HepG2 (cell line): ENCODE results near the gene RUNDC1. TPM values are rescaled to one million over a fixed set of nuclear protein-coding genes. Genes with fewer than 3 reads are reported as not detected.

Experiments
- ETV6 ChIP-seq: sonication (generic); formaldehyde crosslinking; conservative IDR thresholded peaks from 2 replicates; pipeline ENCODE4 v1.4.0; 2020; ENCODE audit warnings: missing genetic modification reagents
- GZF1 ChIP-seq: sonication (generic); formaldehyde crosslinking; IDR thresholded peaks from 2 replicates; pipeline ENCODE4 v1.5.1; 2020; ENCODE audit warnings: mild to moderate bottlenecking, missing genetic modification reagents
- KLF16 ChIP-seq, 2 experiments: sonication (generic) in 1 of 2; formaldehyde crosslinking in 1 of 2; IDR thresholded peaks; 2 replicates each; pipeline versions ENCODE4 v1.6.1 to v1.8.0; 2016 to 2023; ENCODE audit warnings: missing genetic modification reagents in 2 of 2, missing compliant biosample characterization in 1 of 2
- NKX3-1 ChIP-seq: sonication (generic); formaldehyde crosslinking; IDR thresholded peaks from 2 replicates; pipeline ENCODE4 v1.5.0; 2020; ENCODE audit warnings: missing genetic modification reagents
- PITX1 ChIP-seq: sonication (generic); formaldehyde crosslinking; IDR thresholded peaks from 2 replicates; pipeline ENCODE4 v1.5.1; 2020; ENCODE audit warnings: mild to moderate bottlenecking, missing genetic modification reagents
- RFX3 ChIP-seq: IDR thresholded peaks from 2 replicates; pipeline ENCODE4 v1.6.1; 2016; ENCODE audit warnings: missing biosample characterization, missing genetic modification reagents
- SRSF1 ChIP-seq: fragments of 200-400 bp; formaldehyde crosslinking; optimal IDR thresholded peaks from 2 replicates; pipeline ENCODE3; 2017; ENCODE audit warnings: mild to moderate bottlenecking, low read depth, low read length, moderate library complexity
- ZFP36 ChIP-seq: fragments of 150-350 bp; IDR thresholded peaks from 2 replicates; pipeline ENCODE4 v1.6.1; 2018; ENCODE audit warnings: borderline replicate concordance, low read length, low read depth; ENCODE audit not compliant: partially characterized antibody
- ZKSCAN8 ChIP-seq: IDR thresholded peaks from 2 replicates; pipeline ENCODE4 v1.6.1; 2016; ENCODE audit warnings: borderline replicate concordance, missing genetic modification reagents, missing compliant biosample characterization
- ZNF652 ChIP-seq: IDR thresholded peaks from 2 replicates; pipeline ENCODE4 v1.6.1; 2016; ENCODE audit warnings: low read depth, borderline replicate concordance
- polyA plus RNA-seq, 8 experiments: library from polyadenylated mRNA; depleted of rRNA in 3 of 8; stranded (reverse) in 7 of 8; unstranded in 1 of 8; fragments of >200 nt; fragmentation: Illumina TruSeq in 4 of 8; extraction: Trizol in 4 of 8; gene quantifications; 2 replicates each; pipeline versions ENCODE4 v1.2.1 to v1.2.3, GENCODE V29; 2011 to 2016; ENCODE audit warnings: low read depth in 4 of 8, missing spikeins in 1 of 8, mixed read lengths in 1 of 8; ENCODE audit not compliant: insufficient read depth in 1 of 8
- total RNA-seq, 5 experiments: library from RNA; depleted of rRNA; stranded (reverse); fragments of >200 nt; fragmentation: Illumina TruSeq; extraction: Trizol; gene quantifications; 2 replicates each; pipeline ENCODE4 v1.2.3, GENCODE V29; 2016; ENCODE audit warnings: low read depth in 1 of 5
- TF ChIP-seq, protein P1 (sequence below): IDR thresholded peaks from 2 replicates; pipeline ENCODE4 v1.6.1; 2018; ENCODE audit warnings: missing genetic modification reagents, mild to moderate bottlenecking, missing compliant biosample characterization
- TF ChIP-seq, protein P2 (sequence below): sonication (generic); formaldehyde crosslinking; conservative IDR thresholded peaks from 2 replicates; pipeline ENCODE4 v1.4.0; 2020; ENCODE audit warnings: missing genetic modification reagents
- TF ChIP-seq, protein P3 (sequence below): fragments of 450-650 bp; IDR thresholded peaks from 2 replicates; pipeline ENCODE4 v1.6.1; 2016
- TF ChIP-seq, protein P4 (sequence below): sonication (generic); formaldehyde crosslinking; IDR thresholded peaks from 2 replicates; pipeline ENCODE4 v1.8.1; 2023; ENCODE audit warnings: mild to moderate bottlenecking, missing genetic modification reagents
- TF ChIP-seq, protein P5 (sequence below): sonication (generic); formaldehyde crosslinking; IDR thresholded peaks from 2 replicates; pipeline ENCODE4 v1.5.0; 2020; ENCODE audit warnings: mild to moderate bottlenecking, missing genetic modification reagents, borderline replicate concordance
- TF ChIP-seq, protein P6 (sequence below): sonication (generic); formaldehyde crosslinking; IDR thresholded peaks from 2 replicates; pipeline ENCODE4 v1.5.0; 2020; ENCODE audit warnings: mild to moderate bottlenecking, missing genetic modification reagents, moderate library complexity

RUNDC1 gene
- total and polyA plus RNA-seq, 2 of the 13 experiments (the other 11 are each of a cell fraction or from before 2014, with no cell fraction given): 10.3 to 11.4 TPM

DNA sequence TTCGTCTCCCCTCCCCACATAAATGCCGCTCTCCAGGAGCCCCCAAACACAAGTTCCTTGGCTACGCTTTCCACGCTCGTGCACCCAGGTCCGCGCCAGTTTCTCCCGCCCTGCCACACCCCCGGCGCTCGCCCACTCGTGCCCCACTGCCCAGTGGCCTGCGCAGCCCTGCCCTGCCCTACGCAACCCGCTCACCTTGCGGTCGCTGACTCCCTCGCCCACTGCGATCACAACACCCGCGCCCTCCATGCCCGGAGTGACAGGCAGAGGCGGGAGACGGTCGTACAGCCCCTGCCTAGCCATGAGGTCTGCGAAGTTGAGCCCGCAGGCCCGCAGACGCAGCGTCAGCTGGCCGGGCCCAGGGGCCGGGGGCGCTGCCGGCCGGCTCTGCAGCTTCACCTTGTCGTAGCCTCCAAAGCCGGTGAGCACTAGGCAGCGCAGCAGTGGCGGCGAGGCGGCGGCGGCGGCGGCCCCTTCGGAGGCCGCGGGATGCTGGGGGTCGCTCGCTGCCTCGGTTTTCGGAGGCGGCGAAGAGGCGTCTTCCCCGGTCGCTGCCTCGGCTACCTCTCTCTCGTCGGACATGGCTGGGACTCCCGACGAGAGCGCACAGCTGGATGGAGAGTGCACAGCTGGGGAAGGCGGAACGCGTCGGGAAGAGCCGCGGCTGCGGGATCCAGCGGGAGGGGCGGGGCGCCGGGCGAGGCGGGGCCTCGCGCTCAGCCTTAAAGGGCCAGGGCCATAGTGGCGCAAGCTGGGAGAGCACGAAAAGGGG, 41.6 kb downstream of the RUNDC1 start, which contains the start of gene VAT1 (continued):
- TF ChIP-seq PITX1 (CRISPR knock-in tag) (peak; percentile 25), ETV6 (0 out of 2 replicates have a peak, but pooled peaks have one; percentile 45), SRSF1 (no peak), ZNF652 (CRISPR knock-in tag) (no peak), ZFP36 (no peak), NKX3-1 (CRISPR knock-in tag) (peak; percentile 68; the same call in 1 of the 2 replicates), GZF1 (CRISPR knock-in tag) (no peak), KLF16 (CRISPR knock-in tag; IDR thresholded peaks at IDR 0.05) (peak in 1 of 2 experiments; percentile 78; a peak in 2 of 4 replicates), ZKSCAN8 (CRISPR knock-in tag) (no peak), RFX3 (no peak)
- TF ChIP-seq, protein P1, sequence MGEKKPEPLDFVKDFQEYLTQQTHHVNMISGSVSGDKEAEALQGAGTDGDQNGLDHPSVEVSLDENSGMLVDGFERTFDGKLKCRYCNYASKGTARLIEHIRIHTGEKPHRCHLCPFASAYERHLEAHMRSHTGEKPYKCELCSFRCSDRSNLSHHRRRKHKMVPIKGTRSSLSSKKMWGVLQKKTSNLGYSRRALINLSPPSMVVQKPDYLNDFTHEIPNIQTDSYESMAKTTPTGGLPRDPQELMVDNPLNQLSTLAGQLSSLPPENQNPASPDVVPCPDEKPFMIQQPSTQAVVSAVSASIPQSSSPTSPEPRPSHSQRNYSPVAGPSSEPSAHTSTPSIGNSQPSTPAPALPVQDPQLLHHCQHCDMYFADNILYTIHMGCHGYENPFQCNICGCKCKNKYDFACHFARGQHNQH (CRISPR knock-in tag): peak; percentile 56; the same call in 1 of the 2 replicates
- TF ChIP-seq, protein P2, sequence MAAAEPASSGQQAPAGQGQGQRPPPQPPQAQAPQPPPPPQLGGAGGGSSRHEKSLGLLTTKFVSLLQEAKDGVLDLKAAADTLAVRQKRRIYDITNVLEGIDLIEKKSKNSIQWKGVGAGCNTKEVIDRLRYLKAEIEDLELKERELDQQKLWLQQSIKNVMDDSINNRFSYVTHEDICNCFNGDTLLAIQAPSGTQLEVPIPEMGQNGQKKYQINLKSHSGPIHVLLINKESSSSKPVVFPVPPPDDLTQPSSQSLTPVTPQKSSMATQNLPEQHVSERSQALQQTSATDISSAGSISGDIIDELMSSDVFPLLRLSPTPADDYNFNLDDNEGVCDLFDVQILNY (CRISPR knock-in tag): no peak
- TF ChIP-seq, protein P3, sequence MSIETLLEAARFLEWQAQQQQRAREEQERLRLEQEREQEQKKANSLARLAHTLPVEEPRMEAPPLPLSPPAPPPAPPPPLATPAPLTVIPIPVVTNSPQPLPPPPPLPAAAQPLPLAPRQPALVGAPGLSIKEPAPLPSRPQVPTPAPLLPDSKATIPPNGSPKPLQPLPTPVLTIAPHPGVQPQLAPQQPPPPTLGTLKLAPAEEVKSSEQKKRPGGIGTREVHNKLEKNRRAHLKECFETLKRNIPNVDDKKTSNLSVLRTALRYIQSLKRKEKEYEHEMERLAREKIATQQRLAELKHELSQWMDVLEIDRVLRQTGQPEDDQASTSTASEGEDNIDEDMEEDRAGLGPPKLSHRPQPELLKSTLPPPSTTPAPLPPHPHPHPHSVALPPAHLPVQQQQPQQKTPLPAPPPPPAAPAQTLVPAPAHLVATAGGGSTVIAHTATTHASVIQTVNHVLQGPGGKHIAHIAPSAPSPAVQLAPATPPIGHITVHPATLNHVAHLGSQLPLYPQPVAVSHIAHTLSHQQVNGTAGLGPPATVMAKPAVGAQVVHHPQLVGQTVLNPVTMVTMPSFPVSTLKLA: no peak
- TF ChIP-seq, protein P4, sequence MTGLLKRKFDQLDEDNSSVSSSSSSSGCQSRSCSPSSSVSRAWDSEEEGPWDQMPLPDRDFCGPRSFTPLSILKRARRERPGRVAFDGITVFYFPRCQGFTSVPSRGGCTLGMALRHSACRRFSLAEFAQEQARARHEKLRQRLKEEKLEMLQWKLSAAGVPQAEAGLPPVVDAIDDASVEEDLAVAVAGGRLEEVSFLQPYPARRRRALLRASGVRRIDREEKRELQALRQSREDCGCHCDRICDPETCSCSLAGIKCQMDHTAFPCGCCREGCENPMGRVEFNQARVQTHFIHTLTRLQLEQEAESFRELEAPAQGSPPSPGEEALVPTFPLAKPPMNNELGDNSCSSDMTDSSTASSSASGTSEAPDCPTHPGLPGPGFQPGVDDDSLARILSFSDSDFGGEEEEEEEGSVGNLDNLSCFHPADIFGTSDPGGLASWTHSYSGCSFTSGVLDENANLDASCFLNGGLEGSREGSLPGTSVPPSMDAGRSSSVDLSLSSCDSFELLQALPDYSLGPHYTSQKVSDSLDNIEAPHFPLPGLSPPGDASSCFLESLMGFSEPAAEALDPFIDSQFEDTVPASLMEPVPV: peak; percentile 97
- TF ChIP-seq, protein P5, sequence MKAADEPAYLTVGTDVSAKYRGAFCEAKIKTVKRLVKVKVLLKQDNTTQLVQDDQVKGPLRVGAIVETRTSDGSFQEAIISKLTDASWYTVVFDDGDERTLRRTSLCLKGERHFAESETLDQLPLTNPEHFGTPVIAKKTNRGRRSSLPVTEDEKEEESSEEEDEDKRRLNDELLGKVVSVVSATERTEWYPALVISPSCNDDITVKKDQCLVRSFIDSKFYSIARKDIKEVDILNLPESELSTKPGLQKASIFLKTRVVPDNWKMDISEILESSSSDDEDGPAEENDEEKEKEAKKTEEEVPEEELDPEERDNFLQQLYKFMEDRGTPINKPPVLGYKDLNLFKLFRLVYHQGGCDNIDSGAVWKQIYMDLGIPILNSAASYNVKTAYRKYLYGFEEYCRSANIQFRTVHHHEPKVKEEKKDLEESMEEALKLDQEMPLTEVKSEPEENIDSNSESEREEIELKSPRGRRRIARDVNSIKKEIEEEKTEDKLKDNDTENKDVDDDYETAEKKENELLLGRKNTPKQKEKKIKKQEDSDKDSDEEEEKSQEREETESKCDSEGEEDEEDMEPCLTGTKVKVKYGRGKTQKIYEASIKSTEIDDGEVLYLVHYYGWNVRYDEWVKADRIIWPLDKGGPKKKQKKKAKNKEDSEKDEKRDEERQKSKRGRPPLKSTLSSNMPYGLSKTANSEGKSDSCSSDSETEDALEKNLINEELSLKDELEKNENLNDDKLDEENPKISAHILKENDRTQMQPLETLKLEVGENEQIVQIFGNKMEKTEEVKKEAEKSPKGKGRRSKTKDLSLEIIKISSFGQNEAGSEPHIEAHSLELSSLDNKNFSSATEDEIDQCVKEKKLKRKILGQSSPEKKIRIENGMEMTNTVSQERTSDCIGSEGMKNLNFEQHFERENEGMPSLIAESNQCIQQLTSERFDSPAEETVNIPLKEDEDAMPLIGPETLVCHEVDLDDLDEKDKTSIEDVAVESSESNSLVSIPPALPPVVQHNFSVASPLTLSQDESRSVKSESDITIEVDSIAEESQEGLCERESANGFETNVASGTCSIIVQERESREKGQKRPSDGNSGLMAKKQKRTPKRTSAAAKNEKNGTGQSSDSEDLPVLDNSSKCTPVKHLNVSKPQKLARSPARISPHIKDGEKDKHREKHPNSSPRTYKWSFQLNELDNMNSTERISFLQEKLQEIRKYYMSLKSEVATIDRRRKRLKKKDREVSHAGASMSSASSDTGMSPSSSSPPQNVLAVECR (CRISPR knock-in tag): peak; percentile 97
- TF ChIP-seq, protein P6, sequence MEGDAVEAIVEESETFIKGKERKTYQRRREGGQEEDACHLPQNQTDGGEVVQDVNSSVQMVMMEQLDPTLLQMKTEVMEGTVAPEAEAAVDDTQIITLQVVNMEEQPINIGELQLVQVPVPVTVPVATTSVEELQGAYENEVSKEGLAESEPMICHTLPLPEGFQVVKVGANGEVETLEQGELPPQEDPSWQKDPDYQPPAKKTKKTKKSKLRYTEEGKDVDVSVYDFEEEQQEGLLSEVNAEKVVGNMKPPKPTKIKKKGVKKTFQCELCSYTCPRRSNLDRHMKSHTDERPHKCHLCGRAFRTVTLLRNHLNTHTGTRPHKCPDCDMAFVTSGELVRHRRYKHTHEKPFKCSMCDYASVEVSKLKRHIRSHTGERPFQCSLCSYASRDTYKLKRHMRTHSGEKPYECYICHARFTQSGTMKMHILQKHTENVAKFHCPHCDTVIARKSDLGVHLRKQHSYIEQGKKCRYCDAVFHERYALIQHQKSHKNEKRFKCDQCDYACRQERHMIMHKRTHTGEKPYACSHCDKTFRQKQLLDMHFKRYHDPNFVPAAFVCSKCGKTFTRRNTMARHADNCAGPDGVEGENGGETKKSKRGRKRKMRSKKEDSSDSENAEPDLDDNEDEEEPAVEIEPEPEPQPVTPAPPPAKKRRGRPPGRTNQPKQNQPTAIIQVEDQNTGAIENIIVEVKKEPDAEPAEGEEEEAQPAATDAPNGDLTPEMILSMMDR: peak; percentile 21
